ENCODE measurements around the gene PRKAB2. TPM values are rescaled to one million over a fixed set of nuclear protein-coding genes. Genes with fewer than 3 reads are reported as not detected.

The PRKAB2 gene
- total and polyA plus RNA-seq, 9 of the 15 experiments (the other 6 are each of a cell fraction or from before 2014, with no cell fraction given) = 2.3 to 20.8 (median 7.9) TPM

DNA sequence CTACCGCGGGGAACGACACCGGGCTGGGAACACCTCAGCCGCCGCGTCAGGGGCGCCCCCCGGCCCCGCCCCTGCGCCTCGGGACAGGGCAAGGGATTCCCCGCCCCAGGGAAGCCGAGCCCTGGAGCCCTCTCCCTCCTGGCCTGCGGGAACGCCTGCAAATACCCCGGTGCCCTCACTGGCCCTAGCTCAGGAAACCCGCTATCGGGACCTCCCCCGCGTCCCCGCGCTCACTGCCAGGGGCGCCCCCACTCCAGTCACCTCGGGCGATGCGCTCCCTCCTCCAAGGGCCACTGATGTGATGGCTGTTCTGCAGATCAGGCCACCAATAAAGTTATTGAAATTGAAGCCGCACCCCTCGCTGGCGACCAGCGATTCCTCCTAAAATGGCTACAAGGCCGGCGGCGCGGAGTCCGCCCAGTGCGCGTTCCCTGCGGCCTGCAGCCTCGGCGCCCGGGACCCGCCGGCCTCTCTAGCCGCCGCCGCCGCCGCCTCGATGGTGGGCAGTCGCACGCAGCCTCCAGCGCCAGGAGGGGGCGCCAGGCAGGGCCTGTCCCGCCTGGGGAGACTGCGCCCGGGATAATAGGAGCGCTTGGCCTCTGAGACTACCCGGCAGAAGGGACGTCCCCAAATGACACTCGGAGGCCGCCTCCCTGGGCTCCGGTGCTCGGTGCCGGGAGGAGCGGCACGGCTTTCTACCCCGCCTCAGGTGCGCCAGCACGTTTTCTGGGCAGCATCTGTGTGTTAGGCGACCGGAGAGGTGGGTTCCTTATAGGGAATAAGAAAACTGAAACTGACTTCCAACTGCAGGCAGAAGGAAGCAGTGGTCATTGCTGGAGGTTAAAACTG, at the start of gene PRKAB2 (continued):
- TF ChIP-seq NR2C1 (IDR thresholded peaks at IDR 0.05) (no peak), NR2C1 (tag; IDR thresholded peaks at IDR 0.05) (no peak), HMGXB4 (CRISPR knock-in tag; IDR thresholded peaks at IDR 0.05) (peak; percentile 67; the same call in 1 of the 2 replicates), TGIF2 (CRISPR knock-in tag; IDR thresholded peaks at IDR 0.05) (no peak), GTF2A2 (tag; IDR thresholded peaks at IDR 0.05) (no peak), REST (IDR thresholded peaks at IDR 0.05; ENCODE audit: borderline replicate concordance) (peak; percentile 77), REST (CRISPR knock-in tag; IDR thresholded peaks at IDR 0.05; ENCODE audit: low read depth) (0 out of 2 replicates have a peak, but pooled peaks have one; percentile 16), NCOA1 (IDR thresholded peaks at IDR 0.05; ENCODE audit: low read depth) (no peak), ZNF133 (CRISPR knock-in tag; IDR thresholded peaks at IDR 0.05) (no peak), PRDM10 (IDR thresholded peaks at IDR 0.05; ENCODE audit: partially characterized antibody) (peak; percentile 99)
- TF ChIP-seq, protein P1, sequence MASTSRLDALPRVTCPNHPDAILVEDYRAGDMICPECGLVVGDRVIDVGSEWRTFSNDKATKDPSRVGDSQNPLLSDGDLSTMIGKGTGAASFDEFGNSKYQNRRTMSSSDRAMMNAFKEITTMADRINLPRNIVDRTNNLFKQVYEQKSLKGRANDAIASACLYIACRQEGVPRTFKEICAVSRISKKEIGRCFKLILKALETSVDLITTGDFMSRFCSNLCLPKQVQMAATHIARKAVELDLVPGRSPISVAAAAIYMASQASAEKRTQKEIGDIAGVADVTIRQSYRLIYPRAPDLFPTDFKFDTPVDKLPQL (IDR thresholded peaks at IDR 0.05; ENCODE audit: extremely low read depth, insufficient read length) = no peak
